ENCODE data around the gene ZFAND2B. TPM values are rescaled to one million over a fixed set of nuclear protein-coding genes. Genes with fewer than 3 reads are reported as not detected.
A peak's percentile ranks its signal among the peaks of the same experiment; 100 is the strongest.

Gene ZFAND2B
- total RNA-seq, 2 experiments from 2014 or later: 65.9 to 67.4 TPM

- Histone ChIP-seq H3K27me3 (ENCODE audit: control insufficient read depth in 1 of 2, insufficient read depth in 2 of 2, low read length in 2 of 2) (no peaks in the 10 kb centered on the region), H3K36me3 (ENCODE audit: insufficient read depth, low read length) (peaks cover 52% of the 10 kb centered on the region), H3K9me3 (ENCODE audit: control insufficient read depth in 1 of 2, insufficient read depth in 1 of 2, low read length in 2 of 2) (no peaks in the 10 kb centered on the region), H3K4me3 (ENCODE audit: low read length) (no peak overlapping the region), H3K4me1 (ENCODE audit: insufficient read depth, low read length) (peaks cover 26% of the 10 kb centered on the region), H3K27ac (ENCODE audit: low read depth in 1 of 2, low read length in 2 of 2) (no peak overlapping the region)
- ChIA-PET CTCF (interaction anchor here (1.5 to 2.8 kb wide), 2 partner anchors 26 to 75 kb away, joined by 4 to 16 read pairs; partner anchors contain the start of genes GLB1L and STK16), POLR2A (interaction anchor here (0.9 to 6.7 kb wide), 11 partner anchors 10 to 75 kb away, joined by 4 to 63 read pairs (median 14); partner anchors contain the start of genes ANKZF1, ATG9A, CNPPD1 and DNAJB2)
- intact Hi-C loops (cut with DNase I, micrococcal nuclease): loop anchor here (1.0 to 5.0 kb wide), 3 partner anchors 8 to 32 kb away; partner anchors contain the start of genes TUBA4A (in 2 of the 2), TUBA4B (in 2 of the 2), ANKZF1 (in 1 of the 2) and ATG9A (in 1 of the 2)
- Mint-ChIP-seq H3K4me1 (ENCODE audit: low read depth) (peaks cover 25% of the 10 kb centered on the region), H3K27ac (peak overlapping the region; percentile 49), H3K4me3 (peak overlapping the region; percentile 58), H3K9me3 (no peaks in the 10 kb centered on the region), H3K27me3 (no peaks in the 10 kb centered on the region), H3K36me3 (ENCODE audit: low read depth) (peaks cover 64% of the 10 kb centered on the region)
- DNase-seq (no peak), ATAC-seq (ENCODE audit: poor library complexity) (no peak)
- TF ChIP-seq CTCF (IDR thresholded peaks at IDR 0.05): no peak
Observed at GRCh38 chr2:219219784-219220532, 13.4 kb downstream of the ZFAND2B start.

- ATAC-seq (ENCODE audit: poor library complexity) (no peak), DNase-seq (no peak)
- Mint-ChIP-seq H3K27ac (peak overlapping the region; percentile 49), H3K27me3 (no peaks in the 10 kb centered on the region), H3K4me3 (no peak overlapping the region), H3K9me3 (no peaks in the 10 kb centered on the region), H3K36me3 (ENCODE audit: low read depth) (peaks cover 73% of the 10 kb centered on the region), H3K4me1 (ENCODE audit: low read depth) (peaks cover 31% of the 10 kb centered on the region)
- Histone ChIP-seq H3K9me3 (ENCODE audit: control insufficient read depth in 1 of 2, insufficient read depth in 1 of 2, low read length in 2 of 2) (no peaks in the 10 kb centered on the region), H3K4me3 (ENCODE audit: low read length) (no peak overlapping the region), H3K36me3 (ENCODE audit: insufficient read depth, low read length) (peaks cover 61% of the 10 kb centered on the region), H3K27ac (ENCODE audit: low read depth in 1 of 2, low read length in 2 of 2) (no peak overlapping the region), H3K27me3 (ENCODE audit: control insufficient read depth in 1 of 2, insufficient read depth in 2 of 2, low read length in 2 of 2) (no peaks in the 10 kb centered on the region), H3K4me1 (ENCODE audit: insufficient read depth, low read length) (peaks cover 26% of the 10 kb centered on the region)
- ChIA-PET POLR2A (interaction anchor here (0.5 to 6.7 kb wide), 4 partner anchors 9 to 813 kb away, joined by 3 to 63 read pairs (median 26); partner anchors contain the start of genes ANKZF1, ATG9A, TUBA4A and TUBA4B), CTCF (no interaction called here)
- intact Hi-C loops (cut with DNase I, micrococcal nuclease): no loop called here
- no peak for TF ChIP-seq CTCF (IDR thresholded peaks at IDR 0.05)
Observed at GRCh38 chr2:219220652-219221402, 14.2 kb downstream of the ZFAND2B start.

- no peak overlapping the region for H3K4me3 ChIP-seq (ENCODE audit: low read length)
- Mint-ChIP-seq H3K27ac (no peak overlapping the region), H3K4me1 (ENCODE audit: low read depth) (peaks cover 37% of the 10 kb centered on the region), H3K4me3 (no peak overlapping the region), H3K36me3 (ENCODE audit: low read depth) (peaks cover 81% of the 10 kb centered on the region), H3K9me3 (no peaks in the 10 kb centered on the region), H3K27me3 (no peaks in the 10 kb centered on the region)
- no peak for TF ChIP-seq CTCF (IDR thresholded peaks at IDR 0.05)
- CTCF ChIA-PET: no interaction called here
- POLR2A ChIA-PET: interaction anchor here (1.4 to 6.7 kb wide), 3 partner anchors 7 to 45 kb away, joined by 3 to 63 read pairs (median 49); partner anchors contain the start of genes ANKZF1, ATG9A, CNPPD1 and TUBA4A
- no peak for DNase-seq
- H3K27ac ChIP-seq (ENCODE audit: low read depth in 1 of 2, low read length in 2 of 2): no peak overlapping the region
- no peak for ATAC-seq (ENCODE audit: poor library complexity)
- H3K4me1 ChIP-seq (ENCODE audit: insufficient read depth, low read length): peaks cover 26% of the 10 kb centered on the region
- intact Hi-C loops (cut with DNase I, micrococcal nuclease): no loop called here
- no peaks in the 10 kb centered on the region for H3K27me3 ChIP-seq (ENCODE audit: control insufficient read depth in 1 of 2, insufficient read depth in 2 of 2, low read length in 2 of 2)
- H3K36me3 ChIP-seq (ENCODE audit: insufficient read depth, low read length): peaks cover 68% of the 10 kb centered on the region
- no peaks in the 10 kb centered on the region for H3K9me3 ChIP-seq (ENCODE audit: control insufficient read depth in 1 of 2, insufficient read depth in 1 of 2, low read length in 2 of 2)
Observed at GRCh38 chr2:219221957-219222518, 15.5 kb downstream of the ZFAND2B start.
